H7 (cell line): ENCODE measurements around the gene MAP1LC3B. TPM values are rescaled to one million over a fixed set of nuclear protein-coding genes. Genes with fewer than 3 reads are reported as not detected.
"Not testable (repeated sequence)": the region's sequence is repeated elsewhere in the genome, so short reads cannot be mapped to it uniquely, and the experiment has no call there.

ENCODE experiments used
- DNase-seq: peaks from one replicate; pipeline ENCODE4 v3.0.0; 2012
- H3K27me3 ChIP-seq: 2 replicates; pipeline ENCODE4 v1.6.0; 2011; ENCODE audit warnings: mild to moderate bottlenecking, low read length; ENCODE audit not compliant: control insufficient read depth, insufficient read depth
- H3K36me3 ChIP-seq: replicated peaks from 2 replicates; pipeline ENCODE4 v1.5.1; 2011; ENCODE audit warnings: low read length; ENCODE audit not compliant: control insufficient read depth, insufficient read depth
- H3K4me3 ChIP-seq: 2 replicates; pipeline ENCODE4 v1.5.1; 2011; ENCODE audit warnings: low read depth, mild to moderate bottlenecking, control low read depth, low read length, moderate library complexity; ENCODE audit not compliant: insufficient read depth
- total RNA-seq: library from RNA; depleted of rRNA; stranded (reverse); fragments of >200 nt; shearing (Covaris generic); gene quantifications from 2 replicates; pipeline ENCODE4 v1.2.3, GENCODE V29; 2014

Gene MAP1LC3B
- total RNA-seq, 1 experiment from 2014 or later: 15.8 TPM

DNA sequence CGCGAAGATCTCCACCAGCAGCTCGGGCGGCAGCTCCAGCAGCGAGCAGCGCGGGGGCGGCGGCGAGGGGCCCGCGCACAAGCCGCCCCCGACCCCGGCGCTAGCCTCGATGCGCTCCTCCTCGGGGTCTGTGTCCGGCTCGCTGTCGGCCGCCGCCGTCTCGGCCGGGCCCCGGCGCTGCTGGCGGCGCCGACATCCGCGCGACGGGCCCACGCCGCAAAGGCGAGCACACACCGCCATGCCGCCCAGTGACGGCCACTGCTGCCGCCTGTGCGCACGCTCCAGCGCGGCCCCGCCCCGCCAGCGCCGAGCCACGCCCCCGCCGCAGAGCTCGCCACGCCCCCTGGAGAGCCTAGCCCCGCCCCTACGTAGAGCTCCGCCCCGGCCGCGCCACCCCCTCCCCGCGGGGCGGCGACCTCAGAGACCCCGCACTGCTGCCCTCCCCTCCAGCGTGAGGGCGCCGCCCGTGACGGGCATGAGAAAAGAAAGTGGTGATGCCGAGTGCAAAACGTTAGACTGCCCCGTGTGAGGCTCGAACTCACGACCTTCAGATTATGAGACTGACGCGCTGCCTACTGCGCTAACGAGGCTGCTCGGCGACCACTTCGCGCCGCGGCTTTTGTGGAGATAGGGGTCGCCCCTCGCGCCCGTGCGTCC is 8.5 kb upstream of the MAP1LC3B start, which contains the start of gene FBXO31:
Gene FBXO31 (minus strand): TSS at position 272 of the 657 bp plus-strand sequence. CDS start 32 bp downstream, at position 240.
- Histone ChIP-seq H3K36me3 (no peaks in the 10 kb centered on the region), H3K27me3 (no peaks in the 10 kb centered on the region), H3K4me3 (peak within 1 kb of the TSS; percentile 78)
- DNase-seq: peak; percentile 98

DNA sequence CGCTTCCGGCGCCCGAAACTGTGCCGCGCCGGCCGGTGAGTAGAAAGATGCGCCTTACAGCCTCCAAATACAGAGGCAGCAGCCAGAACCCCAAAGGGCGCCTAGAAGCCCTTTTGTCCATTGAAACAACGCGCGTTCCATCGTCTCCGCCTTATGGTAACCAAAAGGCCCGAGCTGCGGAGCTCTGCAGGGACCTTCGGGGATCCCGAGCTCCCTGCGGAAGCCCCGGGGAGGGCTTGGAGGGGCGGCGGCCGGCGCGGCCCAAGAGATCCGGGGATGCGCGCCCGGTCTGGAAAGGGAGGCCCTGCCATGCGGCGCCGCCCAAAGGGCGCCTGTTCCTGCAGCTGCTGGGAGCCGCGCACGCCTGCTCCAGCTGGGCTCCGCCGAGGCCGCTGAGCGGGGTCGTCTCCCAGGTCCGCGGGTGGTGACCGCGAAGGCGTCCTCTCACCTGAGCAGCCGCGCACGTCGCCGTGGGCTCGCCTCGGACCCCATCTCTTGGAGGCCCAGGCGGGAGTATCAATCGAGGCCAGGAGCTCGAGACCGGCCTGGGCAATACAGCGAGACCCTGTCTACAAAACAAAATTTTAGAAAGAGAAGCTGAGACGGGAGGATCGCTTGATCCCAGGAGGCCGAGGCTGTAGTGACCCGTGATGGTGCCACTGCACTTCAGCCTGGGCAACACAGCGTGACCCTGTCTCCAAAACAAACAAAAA is 7.8 kb upstream of the MAP1LC3B start:
- no peaks in the 10 kb centered on the region for H3K27me3 ChIP-seq
- no peaks in the 10 kb centered on the region for H3K36me3 ChIP-seq
- DNase-seq: peak; percentile 87
- H3K4me3 ChIP-seq: peak overlapping the region; percentile 78

DNA sequence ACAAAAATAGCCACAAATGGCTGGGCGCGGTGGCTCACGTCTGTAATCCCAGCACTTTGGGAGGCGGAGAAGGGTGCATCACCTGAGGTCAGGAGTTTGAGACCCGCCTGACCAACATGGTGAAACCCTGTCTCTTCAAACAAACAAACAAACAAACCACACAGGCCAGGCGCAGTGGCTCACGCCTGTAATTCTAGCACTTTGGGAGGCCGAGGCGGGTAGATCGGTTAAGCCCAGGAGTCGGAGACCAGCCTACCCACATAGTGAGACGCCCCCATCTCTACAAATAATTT is 7.3 kb upstream of the MAP1LC3B start:
- DNase-seq: not testable (repeated sequence)

DNA sequence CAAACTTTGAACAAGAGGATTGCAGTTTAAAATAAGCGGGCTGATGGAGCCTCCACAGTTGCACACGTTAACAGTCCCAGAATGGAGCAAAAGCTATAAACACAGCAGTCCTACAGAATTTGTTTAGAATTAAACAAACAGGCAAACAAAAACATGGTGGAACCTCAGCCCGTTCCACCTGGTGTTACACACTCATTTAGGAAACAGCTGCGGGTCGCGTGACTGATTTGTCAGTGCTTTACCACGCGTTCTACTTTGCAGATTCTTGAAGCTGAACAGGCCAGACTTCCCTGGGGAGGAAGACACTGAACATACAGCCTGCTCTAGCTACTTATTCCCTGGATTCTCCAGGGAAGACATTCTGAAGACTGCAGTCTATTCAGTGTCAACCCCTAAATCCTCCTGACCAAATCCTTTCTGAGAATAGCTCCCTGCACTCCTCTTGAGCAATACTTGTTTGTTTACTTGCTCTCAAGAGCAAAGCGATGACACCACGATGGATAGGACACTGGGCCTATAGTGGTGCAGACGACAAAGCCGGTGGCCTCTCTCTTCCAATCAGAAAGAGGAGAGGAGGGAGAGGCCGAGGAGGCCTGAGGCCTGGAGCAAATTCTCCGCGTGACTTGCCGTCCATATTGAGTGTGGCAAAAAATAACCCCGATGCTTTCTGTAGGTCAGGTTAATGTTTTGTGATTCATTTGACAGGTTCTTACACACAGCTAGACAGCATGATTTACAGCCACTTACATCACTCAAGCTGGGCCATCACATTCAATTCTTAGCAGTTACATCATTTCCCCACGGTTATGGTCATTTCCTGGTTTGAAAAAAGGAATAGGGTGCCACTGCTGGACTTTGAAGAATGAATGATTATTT is 4.0 kb upstream of the MAP1LC3B start:
- H3K27me3 ChIP-seq: no peaks in the 10 kb centered on the region
- H3K4me3 ChIP-seq: peak overlapping the region; percentile 21
- no peaks in the 10 kb centered on the region for H3K36me3 ChIP-seq
- peak; percentile 97 for DNase-seq

More for the DNA sequence above, 7.3 kb upstream of the MAP1LC3B start:
- H3K4me3 ChIP-seq: peak overlapping the region; percentile 78
- H3K36me3 ChIP-seq, H3K27me3 ChIP-seq: not testable (repeated sequence)

DNA sequence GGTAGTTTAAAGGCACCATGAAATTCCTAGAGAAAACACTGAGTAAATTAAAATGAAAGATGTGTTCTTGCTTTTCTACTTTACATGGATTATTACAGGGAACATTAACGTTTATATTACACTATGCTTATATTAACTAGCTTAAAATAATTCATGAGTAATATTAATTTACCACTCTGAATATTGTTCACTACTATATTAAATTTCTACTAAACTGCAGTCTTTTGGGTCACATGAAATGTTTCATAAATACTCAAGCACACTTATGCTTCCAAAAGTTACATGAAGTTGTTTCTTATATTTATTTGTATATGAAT is 3.4 kb upstream of the MAP1LC3B start:
- H3K4me3 ChIP-seq: no peak overlapping the region; the same call in 1 of the 2 replicates

DNA sequence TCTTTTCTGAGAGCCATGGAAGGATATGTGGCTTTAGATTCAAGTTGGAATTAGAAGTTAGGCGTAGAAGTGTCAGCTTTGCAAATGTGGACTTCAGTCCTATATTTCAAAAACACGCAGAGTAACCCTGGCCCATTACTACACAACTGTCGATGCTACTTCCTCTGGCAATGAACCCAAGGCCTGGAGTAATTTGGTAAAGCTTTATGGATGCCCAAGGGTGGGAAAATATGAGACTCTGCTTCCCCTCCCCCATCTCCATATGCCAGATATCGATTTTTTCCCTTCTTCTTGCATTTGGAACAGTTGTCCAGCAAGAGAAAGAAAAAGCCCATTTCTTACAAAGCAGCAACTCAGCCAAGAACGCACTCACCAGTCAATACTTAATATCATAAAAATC is 2.9 kb upstream of the MAP1LC3B start:
- Histone ChIP-seq H3K27me3 (no peaks in the 10 kb centered on the region), H3K4me3 (no peak overlapping the region), H3K36me3 (no peaks in the 10 kb centered on the region)
- no peak for DNase-seq

More for the DNA sequence above, 3.4 kb upstream of the MAP1LC3B start:
- Histone ChIP-seq H3K36me3 (no peaks in the 10 kb centered on the region), H3K27me3 (no peaks in the 10 kb centered on the region)
- no peak for DNase-seq

DNA sequence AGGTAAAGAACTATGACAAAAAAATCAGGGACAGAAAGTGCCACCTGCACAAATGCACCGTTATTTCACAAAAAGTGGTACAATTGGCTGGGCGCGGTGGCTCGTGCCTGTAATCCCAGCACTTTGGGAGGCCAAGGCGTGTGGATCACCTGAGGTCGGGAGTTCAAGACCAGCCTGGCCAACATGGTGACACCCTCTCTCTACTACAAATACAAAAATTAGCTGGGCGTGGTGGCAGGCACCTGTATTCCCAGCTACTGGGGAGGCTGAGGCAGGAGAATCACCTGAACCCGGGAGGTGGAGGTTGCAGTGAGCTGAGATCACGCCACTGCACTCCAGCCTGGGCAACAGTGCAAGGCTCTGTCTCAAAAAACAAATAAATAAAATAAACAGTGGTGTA is 2.2 kb upstream of the MAP1LC3B start:
- not testable (repeated sequence) for H3K4me3 ChIP-seq, H3K27me3 ChIP-seq, DNase-seq, H3K36me3 ChIP-seq

DNA sequence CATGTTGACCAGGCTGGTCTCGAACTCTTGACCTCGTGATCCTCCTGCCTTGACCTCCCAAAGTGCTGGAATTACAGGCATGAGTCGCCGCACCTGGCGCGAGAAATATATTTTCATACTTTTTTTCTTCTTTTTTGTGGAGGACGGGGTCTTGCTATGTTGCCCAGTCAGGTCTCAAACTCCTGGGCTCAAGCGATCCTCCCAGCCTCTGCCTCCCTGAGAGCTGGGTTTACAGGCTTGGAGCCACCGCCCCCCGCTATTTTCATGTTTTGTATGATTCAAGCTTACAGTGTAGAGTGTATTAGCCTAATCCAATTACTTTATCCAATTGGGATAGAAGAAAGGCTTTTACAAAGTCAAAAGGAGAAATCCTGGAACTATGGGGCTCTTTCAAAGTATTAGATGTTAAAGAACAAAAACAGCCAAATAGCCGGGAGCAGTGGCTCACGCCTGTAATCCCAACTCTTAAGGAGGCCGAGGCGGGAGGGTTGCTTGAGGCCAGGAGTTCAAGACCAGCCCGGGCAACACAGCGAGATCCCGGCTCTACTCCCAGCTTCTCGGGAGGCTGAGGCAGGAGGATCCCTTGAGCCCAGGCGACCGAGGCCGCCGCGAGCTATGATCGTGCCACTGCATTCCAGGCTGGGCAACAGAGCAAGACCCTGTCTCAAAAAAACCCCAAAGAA is 1.4 kb upstream of the MAP1LC3B start:
- Histone ChIP-seq H3K4me3 (peak overlapping the region; percentile 78), H3K36me3 (no peaks in the 10 kb centered on the region), H3K27me3 (no peaks in the 10 kb centered on the region)
- DNase-seq: no peak

DNA sequence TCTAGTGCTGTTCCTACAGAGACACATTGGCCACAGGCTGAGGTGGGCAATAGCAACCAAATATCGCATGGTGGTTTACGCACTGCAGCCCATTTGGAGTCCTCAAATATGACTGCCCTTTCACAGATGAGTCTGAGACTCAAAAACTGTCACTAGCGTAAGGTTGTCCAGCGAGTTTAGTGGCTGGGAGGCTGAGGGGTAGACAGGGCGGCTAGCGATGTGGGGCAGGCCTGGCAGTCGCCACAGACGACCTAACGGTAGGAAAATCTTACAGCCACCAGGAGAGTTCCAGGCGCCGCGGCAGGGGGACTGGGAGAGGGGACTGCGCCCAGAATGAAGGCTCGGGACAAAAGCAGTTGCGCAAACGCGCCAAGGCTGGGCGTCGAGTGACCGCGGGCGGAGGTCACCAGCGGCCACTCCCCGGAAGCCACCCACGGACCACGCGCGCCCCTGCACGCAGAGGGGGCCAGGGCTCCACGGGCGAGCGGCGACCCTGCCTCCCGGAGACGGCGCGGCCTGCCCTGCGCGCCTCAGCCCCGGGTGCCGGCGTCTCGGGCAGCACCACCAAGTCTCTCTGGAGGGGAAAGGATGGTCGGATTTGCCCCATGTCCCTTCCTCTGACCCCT is 699 bp upstream of the MAP1LC3B start:
- H3K4me3 ChIP-seq: peak overlapping the region; percentile 78
- H3K36me3 ChIP-seq: no peaks in the 10 kb centered on the region
- no peaks in the 10 kb centered on the region for H3K27me3 ChIP-seq
- peak; percentile 81 for DNase-seq

DNA sequence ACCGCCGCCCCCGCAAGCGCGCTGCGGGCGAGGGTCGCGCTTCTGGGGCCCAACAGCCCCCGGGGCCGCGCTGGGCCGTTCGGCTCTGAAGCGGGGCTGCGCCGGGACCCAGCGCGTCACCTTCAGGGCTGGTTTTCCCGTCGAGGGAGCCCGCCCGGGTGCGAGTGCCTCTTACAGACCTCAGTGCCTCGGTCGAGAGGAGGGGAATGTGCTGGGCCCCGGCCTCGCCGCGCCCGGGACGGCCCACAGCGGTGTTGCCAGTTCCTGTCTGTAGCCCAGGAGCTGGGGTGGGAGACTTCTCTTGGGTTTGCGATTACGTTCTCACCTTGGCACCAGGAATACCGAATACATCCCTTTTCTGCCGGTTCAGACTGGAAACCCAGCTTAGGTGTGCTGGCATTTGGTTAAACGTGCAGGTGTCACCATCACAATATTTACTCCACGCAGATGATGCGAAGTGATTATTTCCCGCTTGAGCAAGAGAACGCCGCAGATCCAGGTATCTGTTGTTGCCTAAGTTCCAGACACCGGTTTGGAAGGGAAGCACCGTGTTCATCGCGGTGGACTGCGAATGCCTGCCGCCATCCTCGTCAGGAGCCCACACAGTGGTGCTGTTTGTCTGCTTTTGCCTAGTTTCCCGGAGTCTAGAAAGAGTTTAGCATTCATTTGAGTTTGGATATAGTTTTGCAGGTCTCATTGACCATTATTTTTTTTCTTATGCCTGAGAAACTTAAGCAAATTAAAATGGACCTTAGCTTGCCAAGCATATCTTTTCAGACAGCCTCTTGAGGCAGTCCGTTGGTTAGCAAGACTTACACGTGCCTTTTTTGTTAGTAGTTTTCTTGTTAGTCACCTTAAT is 914 bp downstream of the MAP1LC3B start:
- H3K27me3 ChIP-seq: no peaks in the 10 kb centered on the region
- peak overlapping the region; percentile 69 for H3K4me3 ChIP-seq
- H3K36me3 ChIP-seq: no peaks in the 10 kb centered on the region
- no peak for DNase-seq

DNA sequence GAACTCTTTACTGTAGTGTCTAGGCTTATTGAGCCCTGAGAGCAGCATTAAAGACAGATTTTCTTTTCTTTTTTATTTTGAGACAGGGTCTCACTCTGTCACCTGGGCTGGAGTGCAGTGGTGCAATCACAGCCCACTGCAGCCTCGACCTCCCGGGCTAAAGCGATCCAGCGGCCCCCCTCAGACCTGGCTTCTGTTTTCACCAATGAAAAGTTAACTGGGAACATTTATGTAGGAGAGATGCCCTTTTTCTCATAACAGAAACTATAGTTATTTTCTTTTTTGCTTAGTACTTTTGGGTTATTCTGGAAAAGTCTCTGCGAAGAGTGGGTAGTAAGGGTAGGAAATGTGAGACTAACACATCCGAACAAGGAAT is 1.5 kb downstream of the MAP1LC3B start:
- H3K36me3 ChIP-seq: no peaks in the 10 kb centered on the region; the same call in 1 of the 2 replicates
- no peaks in the 10 kb centered on the region for H3K27me3 ChIP-seq
- peak overlapping the region; percentile 69; the same call in 1 of the 2 replicates for H3K4me3 ChIP-seq
- no peak for DNase-seq

DNA sequence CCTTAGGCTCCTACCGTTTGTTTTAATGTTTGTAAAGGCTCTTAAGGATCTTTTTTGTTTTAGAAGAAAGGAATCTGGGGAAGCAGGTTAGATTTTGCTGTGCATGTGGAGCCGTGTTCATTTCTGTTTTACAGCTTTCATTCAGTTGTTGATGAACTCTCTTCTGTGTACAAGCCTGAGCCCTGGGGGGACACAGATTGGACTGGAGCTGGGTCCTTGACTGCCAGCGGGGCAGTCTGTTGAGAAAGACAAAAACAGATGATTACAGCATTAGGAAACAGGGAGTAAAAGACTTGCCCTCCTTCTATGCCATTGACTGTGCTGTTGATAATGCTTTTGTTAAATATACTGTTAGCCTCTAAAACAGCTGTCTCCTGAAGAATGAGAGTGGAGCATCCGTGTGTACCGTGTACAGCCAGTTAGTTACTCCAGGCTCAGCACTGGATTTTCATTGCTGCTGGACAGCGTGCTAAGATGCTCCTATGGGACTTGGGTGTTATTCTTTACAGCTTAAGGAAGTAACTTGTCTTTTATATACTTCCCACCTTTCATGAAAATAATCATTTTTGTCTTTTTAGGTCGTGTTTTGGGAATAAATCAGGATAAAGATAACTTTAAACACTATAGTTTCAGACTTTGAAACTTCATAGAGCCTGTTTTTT is 3.2 kb downstream of the MAP1LC3B start:
- Histone ChIP-seq H3K4me3 (no peak overlapping the region), H3K27me3 (no peaks in the 10 kb centered on the region), H3K36me3 (peaks cover 4% of the 10 kb centered on the region)
- DNase-seq: no peak
